Epithelial cell of esophagus (primary cell): ENCODE data around the gene TMEM108.

Experiments used
- DNase-seq: peaks from one replicate; pipeline ENCODE4 v3.0.0; 2010; ENCODE audit warnings: low read depth
- H3K4me3 ChIP-seq: 2 replicates; pipeline ENCODE4 v1.5.1; 2011; ENCODE audit warnings: mild to moderate bottlenecking, low read length, control low read depth
- CTCF ChIP-seq: IDR thresholded peaks from 2 replicates; pipeline ENCODE4 v1.5.1; 2011; ENCODE audit warnings: low read depth, mild to moderate bottlenecking, low read length, control low read depth, inconsistent platforms; ENCODE audit not compliant: insufficient read depth; ENCODE audit errors: missing control alignments

The TMEM108 gene

GRCh38 chr3:133371181-133371580, 333.0 kb downstream of the TMEM108 start:
- no peak for DNase-seq
- H3K4me3 ChIP-seq: no peak overlapping the region
- TF ChIP-seq CTCF: no peak

- DNase-seq: no peak
- no peak overlapping the region for H3K4me3 ChIP-seq
Measured at GRCh38 chr3:133371676-133372075, 333.5 kb downstream of the TMEM108 start.

GRCh38 chr3:133374708-133375402, 336.7 kb downstream of the TMEM108 start:
- no peak for TF ChIP-seq CTCF
- DNase-seq: no peak
- no peak overlapping the region for H3K4me3 ChIP-seq

More at GRCh38 chr3:133371676-133372075, 333.5 kb downstream of the TMEM108 start:
- TF ChIP-seq CTCF: no peak

- TF ChIP-seq CTCF: no peak
- DNase-seq: no peak
- no peak overlapping the region for H3K4me3 ChIP-seq
Measured at GRCh38 chr3:133375403-133375745, 337.2 kb downstream of the TMEM108 start.

- no peak for TF ChIP-seq CTCF
- DNase-seq: no peak
- H3K4me3 ChIP-seq: no peak overlapping the region
Measured at GRCh38 chr3:133376810-133377209, 338.6 kb downstream of the TMEM108 start.

GRCh38 chr3:133377396-133377795, 339.2 kb downstream of the TMEM108 start:
- peak; percentile 64 for DNase-seq
- TF ChIP-seq CTCF: peak; percentile 64
- H3K4me3 ChIP-seq: no peak overlapping the region

GRCh38 chr3:133379926-133380325, 341.7 kb downstream of the TMEM108 start:
- TF ChIP-seq CTCF: no peak
- DNase-seq: no peak

More at GRCh38 chr3:133379926-133380325, 341.7 kb downstream of the TMEM108 start:
- no peak overlapping the region for H3K4me3 ChIP-seq
